Measurements from ENCODE around the gene BZW1.
"Not testable (repeated sequence)": the region's sequence is repeated elsewhere in the genome, so short reads cannot be mapped to it uniquely, and the experiment has no call there.

BZW1 gene

DNA sequence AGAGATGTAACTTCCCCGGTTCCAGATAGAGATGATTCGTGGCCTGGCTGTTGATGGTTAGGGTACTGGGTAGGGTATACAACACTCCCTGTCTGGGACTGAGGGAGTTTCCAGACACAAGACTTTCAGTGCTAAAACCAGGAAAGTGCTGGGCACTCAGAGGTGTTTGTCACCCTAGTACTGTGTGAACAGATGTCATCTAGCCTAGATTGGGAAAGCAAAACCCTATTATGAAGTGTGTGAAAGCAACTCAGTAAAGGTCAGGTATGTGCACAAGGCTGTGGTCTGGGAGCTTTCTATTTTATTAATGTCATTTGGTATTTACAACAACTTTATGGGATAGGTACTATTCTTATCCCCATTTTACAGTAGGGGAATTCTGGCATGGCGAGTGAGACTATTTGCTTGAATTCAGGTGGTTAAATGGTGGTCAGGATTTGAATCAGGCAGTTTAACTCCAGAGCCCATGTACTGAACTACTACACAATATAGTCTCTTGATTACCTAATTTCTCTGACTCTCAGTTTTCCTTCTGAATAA lies 2.6 kb downstream of the BZW1 start:
- no peak for DNase-seq
- no peaks in the 10 kb centered on the region for H3K9me3 ChIP-seq (ENCODE audit: control extremely low read depth in 1 of 5, control insufficient read depth in 4 of 5, insufficient read depth in 2 of 5, low read depth in 1 of 5, low read length in 4 of 5)
- H3K4me3 ChIP-seq (ENCODE audit: control insufficient read depth in 1 of 7, extremely low read depth in 1 of 7, insufficient read depth in 4 of 7, low read depth in 2 of 7, low read length in 6 of 7), result no peak overlapping the region
- 100% methylated on average over 2 of the region's 3 CpGs for WGBS (ENCODE audit: insufficient coverage)
- ChIA-PET POLR2A (no interaction called here), CTCF (interaction anchor here (0.9 to 1.8 kb wide), 5 partner anchors 10 to 103 kb away, joined by 3 to 5 read pairs (median 3); no protein-coding TSS in a partner anchor)
- H3K4me1 ChIP-seq (ENCODE audit: control extremely low read depth in 1 of 4, control insufficient read depth in 4 of 4, insufficient read depth in 4 of 4, low read length in 3 of 4), result peaks cover 16 to 35% (median 23%) of the 10 kb centered on the region in 4 experiments
- H3K27ac ChIP-seq (ENCODE audit: insufficient read depth in 1 of 2, low read depth in 1 of 2, low read length in 2 of 2, poor library complexity in 1 of 2, severe bottlenecking in 2 of 2), result no peak overlapping the region
- no peaks in the 10 kb centered on the region for H3K27me3 ChIP-seq (replicated peaks in 2 of 5; ENCODE audit: control insufficient read depth in 4 of 5, insufficient read depth in 5 of 5, low read length in 4 of 5)
- H3K36me3 ChIP-seq (ENCODE audit: control insufficient read depth in 4 of 4, insufficient read depth in 4 of 4, low read length in 3 of 4), result peaks cover 23 to 63% (median 47%) of the 10 kb centered on the region in 4 experiments

DNA sequence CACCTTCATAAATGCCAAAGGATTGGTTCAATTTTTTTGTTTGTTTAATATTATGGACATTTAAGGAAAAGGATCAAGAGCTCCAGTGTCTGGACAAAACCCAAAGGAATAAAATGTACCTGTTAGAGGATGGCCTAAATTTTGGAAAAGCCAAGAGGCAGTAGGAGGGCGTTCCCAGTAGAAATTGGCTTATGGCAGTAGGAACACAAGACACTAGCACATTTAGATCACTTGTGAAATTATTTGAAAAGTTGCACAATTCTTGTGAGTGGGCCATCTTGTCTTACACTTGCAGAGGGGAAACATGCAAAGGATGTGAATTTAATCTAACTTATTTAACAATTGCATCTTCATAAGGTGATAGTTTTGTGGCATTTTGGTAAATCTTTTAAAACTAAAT lies 3.2 kb downstream of the BZW1 start:
- ChIA-PET CTCF (interaction anchor here (1.0 to 1.8 kb wide), 3 partner anchors 13 to 43 kb away, joined by 3 to 5 read pairs (median 3); no protein-coding TSS in a partner anchor), POLR2A (no interaction called here)
- Histone ChIP-seq H3K4me3 (ENCODE audit: control insufficient read depth in 1 of 7, extremely low read depth in 1 of 7, insufficient read depth in 4 of 7, low read depth in 2 of 7, low read length in 6 of 7) (no peak overlapping the region), H3K27ac (ENCODE audit: insufficient read depth in 1 of 2, low read depth in 1 of 2, low read length in 2 of 2, poor library complexity in 1 of 2, severe bottlenecking in 2 of 2) (no peak overlapping the region), H3K4me1 (ENCODE audit: control extremely low read depth in 1 of 4, control insufficient read depth in 4 of 4, insufficient read depth in 4 of 4, low read length in 3 of 4) (peaks cover 16 to 33% (median 22%) of the 10 kb centered on the region in 4 experiments), H3K36me3 (ENCODE audit: control insufficient read depth in 4 of 4, insufficient read depth in 4 of 4, low read length in 3 of 4) (peaks cover 23 to 69% (median 49%) of the 10 kb centered on the region in 4 experiments), H3K27me3 (replicated peaks in 2 of 5; ENCODE audit: control insufficient read depth in 4 of 5, insufficient read depth in 5 of 5, low read length in 4 of 5) (no peaks in the 10 kb centered on the region), H3K9me3 (ENCODE audit: control extremely low read depth in 1 of 5, control insufficient read depth in 4 of 5, insufficient read depth in 2 of 5, low read depth in 1 of 5, low read length in 4 of 5) (no peaks in the 10 kb centered on the region)
- no peak for DNase-seq
- WGBS (ENCODE audit: insufficient coverage), result no CpG with 5 or more reads among the region's 1 CpG

DNA sequence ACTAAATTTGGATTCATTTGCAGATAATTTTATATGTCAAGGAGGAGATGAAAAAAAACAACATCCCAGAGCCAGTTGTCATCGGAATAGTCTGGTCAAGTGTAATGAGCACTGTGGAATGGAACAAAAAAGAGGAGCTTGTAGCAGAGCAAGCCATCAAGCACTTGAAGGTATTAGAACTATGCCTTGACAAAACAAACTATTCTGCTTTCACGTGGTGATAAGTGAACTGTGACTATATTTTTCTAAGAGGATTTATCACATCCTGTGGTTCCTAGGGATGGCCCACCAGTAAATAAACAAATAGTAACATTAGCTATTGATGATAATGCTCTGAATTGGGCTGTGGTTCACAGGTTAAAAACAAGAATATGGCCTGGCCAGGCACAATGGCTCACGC lies 7.0 kb downstream of the BZW1 start:
- H3K27ac ChIP-seq (ENCODE audit: insufficient read depth in 1 of 2, low read depth in 1 of 2, low read length in 2 of 2, poor library complexity in 1 of 2, severe bottlenecking in 2 of 2); H3K27me3 ChIP-seq (replicated peaks in 2 of 5; ENCODE audit: control insufficient read depth in 4 of 5, insufficient read depth in 5 of 5, low read length in 4 of 5); H3K9me3 ChIP-seq (ENCODE audit: control extremely low read depth in 1 of 5, control insufficient read depth in 4 of 5, insufficient read depth in 2 of 5, low read depth in 1 of 5, low read length in 4 of 5); H3K4me1 ChIP-seq (ENCODE audit: control extremely low read depth in 1 of 4, control insufficient read depth in 4 of 4, insufficient read depth in 4 of 4, low read length in 3 of 4); POLR2A ChIA-PET; DNase-seq; H3K4me3 ChIP-seq (ENCODE audit: control insufficient read depth in 1 of 7, extremely low read depth in 1 of 7, insufficient read depth in 4 of 7, low read depth in 2 of 7, low read length in 6 of 7): not testable (repeated sequence)
- CTCF ChIA-PET, result interaction anchor here (0.7 to 3.0 kb wide), 7 partner anchors 9 to 40 kb away, joined by 3 to 11 read pairs (median 4); no protein-coding TSS in a partner anchor
- 100% methylated on average over 1 of the region's 3 CpGs for WGBS (ENCODE audit: insufficient coverage)
- peaks cover 39 to 83% (median 63%) of the 10 kb centered on the region in 4 experiments for H3K36me3 ChIP-seq (ENCODE audit: control insufficient read depth in 4 of 4, insufficient read depth in 4 of 4, low read length in 3 of 4)

DNA sequence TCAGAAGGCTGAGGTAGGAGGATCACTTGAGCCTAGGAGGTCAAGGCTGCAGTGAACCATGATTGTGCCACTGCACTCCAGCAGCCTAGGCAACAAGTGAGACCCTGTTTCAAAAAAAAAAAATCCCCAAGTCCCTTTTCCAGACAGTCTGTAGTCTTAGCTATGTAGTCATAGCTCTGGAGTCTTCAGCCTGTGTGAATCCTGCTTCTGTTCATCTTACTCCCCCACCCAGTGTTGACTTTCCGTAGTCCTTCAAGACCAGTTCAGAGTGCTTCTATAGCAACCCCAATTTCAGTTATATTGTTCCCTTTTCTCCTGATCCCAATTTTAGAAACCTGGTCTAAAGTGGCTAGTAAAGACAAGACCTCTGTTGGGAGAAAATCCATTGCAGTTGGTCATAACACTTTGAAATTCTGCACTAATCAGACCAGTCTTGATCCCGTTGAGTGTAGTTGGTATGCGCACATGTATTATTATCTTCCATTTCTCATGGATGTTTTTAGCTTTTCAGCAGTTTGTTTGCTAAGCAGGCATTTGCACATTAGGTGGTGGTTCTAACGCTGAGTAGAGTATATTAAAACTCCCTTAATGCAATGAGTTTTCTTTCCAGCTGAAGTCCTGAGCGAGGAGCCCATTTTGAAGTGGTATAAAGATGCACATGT lies 9.0 kb downstream of the BZW1 start:
- no peak for DNase-seq
- Histone ChIP-seq H3K4me1 (ENCODE audit: control extremely low read depth in 1 of 4, control insufficient read depth in 4 of 4, insufficient read depth in 4 of 4, low read length in 3 of 4) (no peaks in the 10 kb centered on the region), H3K36me3 (ENCODE audit: control insufficient read depth in 4 of 4, insufficient read depth in 4 of 4, low read length in 3 of 4) (peaks cover 27 to 64% (median 51%) of the 10 kb centered on the region in 4 experiments), H3K9me3 (ENCODE audit: control extremely low read depth in 1 of 5, control insufficient read depth in 4 of 5, insufficient read depth in 2 of 5, low read depth in 1 of 5, low read length in 4 of 5) (no peaks in the 10 kb centered on the region), H3K4me3 (ENCODE audit: control insufficient read depth in 1 of 7, extremely low read depth in 1 of 7, insufficient read depth in 4 of 7, low read depth in 2 of 7, low read length in 6 of 7) (no peak overlapping the region), H3K27me3 (replicated peaks in 2 of 5; ENCODE audit: control insufficient read depth in 4 of 5, insufficient read depth in 5 of 5, low read length in 4 of 5) (no peaks in the 10 kb centered on the region), H3K27ac (ENCODE audit: insufficient read depth in 1 of 2, low read depth in 1 of 2, low read length in 2 of 2, poor library complexity in 1 of 2, severe bottlenecking in 2 of 2) (no peak overlapping the region)
- ChIA-PET CTCF (interaction anchor here (1.7 to 2.7 kb wide), 3 partner anchors 12 to 38 kb away, joined by 4 to 11 read pairs (median 7); no protein-coding TSS in a partner anchor), POLR2A (interaction anchor here (0.6 kb wide), 1 partner anchor 90 kb away, joined by 3 read pairs; no protein-coding TSS in a partner anchor)
- WGBS (ENCODE audit: insufficient coverage), result 100% methylated on average over 2 of the region's 5 CpGs

DNA sequence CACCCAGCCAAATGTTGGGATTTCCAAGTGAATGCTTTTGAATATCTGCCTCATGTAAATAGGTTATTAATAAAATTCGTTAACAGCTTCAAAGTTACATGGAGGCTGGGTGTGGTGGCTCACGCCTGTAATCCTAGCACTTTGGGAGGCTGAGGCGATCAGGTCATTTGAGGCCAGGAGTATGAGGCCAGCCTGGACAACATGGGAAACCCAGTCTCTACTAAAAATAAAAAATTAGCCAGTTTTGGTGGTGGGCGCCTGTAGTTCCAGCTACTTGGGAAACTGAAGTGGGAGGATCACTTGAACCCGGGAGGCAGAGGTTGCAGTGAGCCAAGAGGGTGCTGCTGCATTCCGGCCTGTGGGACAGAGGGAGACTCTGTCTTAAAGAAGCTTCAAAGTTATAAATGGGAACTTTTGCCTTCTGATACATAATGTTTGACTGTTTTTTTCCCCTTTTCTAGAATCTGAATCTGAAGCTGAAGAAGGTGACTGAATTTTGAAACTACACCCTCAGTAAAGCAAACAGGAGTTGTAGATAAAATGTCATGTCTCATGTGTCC lies 10.1 kb downstream of the BZW1 start:
- H3K9me3 ChIP-seq (ENCODE audit: control extremely low read depth in 1 of 5, control insufficient read depth in 4 of 5, insufficient read depth in 2 of 5, low read depth in 1 of 5, low read length in 4 of 5), result no peaks in the 10 kb centered on the region
- no peak for DNase-seq
- H3K27me3 ChIP-seq (replicated peaks in 2 of 5; ENCODE audit: control insufficient read depth in 4 of 5, insufficient read depth in 5 of 5, low read length in 4 of 5), result no peaks in the 10 kb centered on the region
- CTCF ChIA-PET, result no interaction called here
- no peak overlapping the region for H3K27ac ChIP-seq (ENCODE audit: insufficient read depth in 1 of 2, low read depth in 1 of 2, low read length in 2 of 2, poor library complexity in 1 of 2, severe bottlenecking in 2 of 2)
- no peaks in the 10 kb centered on the region for H3K4me1 ChIP-seq (ENCODE audit: control extremely low read depth in 1 of 4, control insufficient read depth in 4 of 4, insufficient read depth in 4 of 4, low read length in 3 of 4)
- WGBS (ENCODE audit: insufficient coverage), result 98% methylated on average over 5 of the region's 6 CpGs
- no peak overlapping the region for H3K4me3 ChIP-seq (ENCODE audit: control insufficient read depth in 1 of 7, extremely low read depth in 1 of 7, insufficient read depth in 4 of 7, low read depth in 2 of 7, low read length in 6 of 7)
- peaks cover 24 to 53% (median 42%) of the 10 kb centered on the region in 4 experiments for H3K36me3 ChIP-seq (ENCODE audit: control insufficient read depth in 4 of 4, insufficient read depth in 4 of 4, low read length in 3 of 4)
- POLR2A ChIA-PET, result no interaction called here

DNA sequence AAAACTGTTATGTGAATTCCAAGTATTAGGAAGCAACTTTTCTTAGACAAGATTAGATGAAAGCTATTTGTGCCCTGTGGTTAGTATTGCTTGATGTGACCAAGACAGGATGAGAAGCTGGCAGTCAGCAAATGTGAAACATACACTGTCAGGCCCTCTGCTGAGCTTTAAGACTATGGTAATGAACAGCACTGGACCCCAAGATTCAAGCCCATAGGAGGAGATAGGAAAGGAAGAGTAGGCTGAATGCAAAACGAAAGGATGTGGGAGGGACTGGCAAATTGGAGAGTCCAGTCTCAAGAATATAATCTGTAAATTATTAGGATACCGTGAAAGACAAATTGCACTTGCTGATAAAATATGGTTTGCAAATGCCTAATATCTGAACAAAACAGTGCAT lies 16.4 kb downstream of the BZW1 start:
- no peaks in the 10 kb centered on the region for H3K4me1 ChIP-seq (ENCODE audit: control extremely low read depth in 1 of 4, control insufficient read depth in 4 of 4, insufficient read depth in 4 of 4, low read length in 3 of 4)
- WGBS (ENCODE audit: insufficient coverage), result 100% methylated on average over 1 of the region's 2 CpGs
- CTCF ChIA-PET, result interaction anchor here (0.8 to 2.0 kb wide), 7 partner anchors 10 to 31 kb away, joined by 3 to 8 read pairs (median 3); no protein-coding TSS in a partner anchor
- H3K9me3 ChIP-seq (ENCODE audit: control extremely low read depth in 1 of 5, control insufficient read depth in 4 of 5, insufficient read depth in 2 of 5, low read depth in 1 of 5, low read length in 4 of 5), result no peaks in the 10 kb centered on the region
- H3K27ac ChIP-seq (ENCODE audit: insufficient read depth in 1 of 2, low read depth in 1 of 2, low read length in 2 of 2, poor library complexity in 1 of 2, severe bottlenecking in 2 of 2), result no peak overlapping the region
- H3K27me3 ChIP-seq (replicated peaks in 2 of 5; ENCODE audit: control insufficient read depth in 4 of 5, insufficient read depth in 5 of 5, low read length in 4 of 5), result no peaks in the 10 kb centered on the region
- no peak for DNase-seq
- POLR2A ChIA-PET, result no interaction called here
- H3K4me3 ChIP-seq (ENCODE audit: control insufficient read depth in 1 of 7, extremely low read depth in 1 of 7, insufficient read depth in 4 of 7, low read depth in 2 of 7, low read length in 6 of 7), result no peak overlapping the region
- H3K36me3 ChIP-seq (ENCODE audit: control insufficient read depth in 4 of 4, insufficient read depth in 4 of 4, low read length in 3 of 4), result peaks cover 0 to 3% (median under 1%) of the 10 kb centered on the region in 4 experiments
